HG03045 (cell line): ENCODE results near the gene PCSK4.
"Not testable (repeated sequence)": the region's sequence is repeated elsewhere in the genome, so short reads cannot be mapped to it uniquely, and the experiment has no call there.

Experiments used
- ATAC-seq: cut with Tn5 transposase; IDR thresholded peaks from one replicate; pipeline ENCODE4 v1.9.1; 2021; ENCODE audit warnings: mild to moderate bottlenecking, moderate library complexity; ENCODE audit not compliant: unreplicated experiment

Gene PCSK4

DNA sequence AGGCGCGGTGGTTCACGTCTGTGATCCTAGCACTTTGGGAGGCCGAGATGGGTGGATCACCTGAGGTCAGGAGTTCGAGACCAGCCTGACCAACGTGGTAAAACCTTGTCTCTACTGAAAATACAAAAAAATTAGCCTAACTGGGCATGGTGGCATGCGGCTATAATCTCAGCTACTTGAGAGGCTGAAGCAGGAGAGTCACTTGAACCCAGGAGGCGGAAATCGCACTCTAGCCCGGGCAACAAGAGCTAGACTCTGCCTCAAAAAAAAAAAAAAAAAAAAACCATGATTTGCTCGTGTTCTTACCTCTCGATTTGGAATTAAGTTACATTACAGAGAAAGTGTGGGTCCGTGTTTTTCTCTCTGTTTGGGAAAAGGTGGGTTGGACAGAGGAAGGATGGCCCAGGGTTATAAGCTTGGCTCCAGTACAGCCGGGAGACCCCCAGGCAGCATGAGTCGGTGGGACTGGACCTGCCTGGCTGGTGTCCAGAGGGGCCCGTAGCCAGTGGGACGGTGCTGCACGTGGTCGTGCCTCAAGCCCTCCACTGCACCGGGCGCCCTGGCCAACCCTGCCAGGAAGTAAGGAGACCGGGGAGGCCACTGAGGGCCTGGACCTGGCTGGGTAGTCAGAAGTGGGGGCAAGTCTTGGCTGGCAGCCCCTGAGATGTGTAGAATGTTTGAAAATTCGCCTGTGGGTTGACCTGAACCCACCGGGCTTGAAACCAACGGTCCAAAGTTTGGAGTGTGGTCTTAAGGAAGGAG lies 48.3 kb downstream of the PCSK4 start:
- no peak for ATAC-seq

DNA sequence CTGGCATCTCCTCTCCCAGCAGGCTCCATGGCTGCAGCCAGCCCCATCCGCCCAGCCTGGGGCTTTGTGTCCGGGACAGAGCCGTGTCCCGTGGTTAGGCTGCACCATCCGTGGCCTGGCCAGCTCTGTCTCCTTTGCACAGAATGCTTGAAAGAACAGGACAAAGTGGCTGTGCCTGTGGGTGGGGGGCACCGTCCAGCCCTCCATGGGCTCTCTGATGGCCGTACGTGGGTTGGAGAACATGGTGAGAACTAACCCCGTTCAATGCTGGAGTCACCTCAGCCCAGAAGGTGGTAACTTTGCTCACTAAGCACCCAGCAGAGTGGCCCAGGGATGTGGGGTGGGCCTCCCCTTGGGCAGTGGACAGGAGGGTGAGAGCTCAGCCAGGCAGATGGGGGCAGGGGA lies 49.1 kb downstream of the PCSK4 start:
- no peak for ATAC-seq

DNA sequence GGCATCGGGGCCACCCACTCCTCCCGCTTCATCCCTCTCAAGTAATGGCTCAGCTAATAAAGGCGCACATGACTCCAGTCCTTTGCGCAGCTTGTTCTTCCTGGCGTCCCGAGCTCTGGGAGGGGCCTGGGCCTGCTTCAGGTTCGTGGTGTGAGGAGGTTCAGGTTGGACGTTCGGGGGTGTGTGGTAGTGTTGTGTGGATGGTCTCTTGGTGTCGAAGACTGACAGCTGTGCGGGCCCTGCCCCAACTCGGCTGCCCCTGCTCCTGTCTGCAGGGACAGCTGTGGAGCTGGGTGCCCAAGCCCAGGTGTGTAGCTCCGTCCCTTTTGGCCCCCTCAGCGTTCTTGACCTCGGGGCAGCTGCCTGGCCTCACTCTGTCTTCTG lies 49.7 kb downstream of the PCSK4 start:
- ATAC-seq, result no peak

DNA sequence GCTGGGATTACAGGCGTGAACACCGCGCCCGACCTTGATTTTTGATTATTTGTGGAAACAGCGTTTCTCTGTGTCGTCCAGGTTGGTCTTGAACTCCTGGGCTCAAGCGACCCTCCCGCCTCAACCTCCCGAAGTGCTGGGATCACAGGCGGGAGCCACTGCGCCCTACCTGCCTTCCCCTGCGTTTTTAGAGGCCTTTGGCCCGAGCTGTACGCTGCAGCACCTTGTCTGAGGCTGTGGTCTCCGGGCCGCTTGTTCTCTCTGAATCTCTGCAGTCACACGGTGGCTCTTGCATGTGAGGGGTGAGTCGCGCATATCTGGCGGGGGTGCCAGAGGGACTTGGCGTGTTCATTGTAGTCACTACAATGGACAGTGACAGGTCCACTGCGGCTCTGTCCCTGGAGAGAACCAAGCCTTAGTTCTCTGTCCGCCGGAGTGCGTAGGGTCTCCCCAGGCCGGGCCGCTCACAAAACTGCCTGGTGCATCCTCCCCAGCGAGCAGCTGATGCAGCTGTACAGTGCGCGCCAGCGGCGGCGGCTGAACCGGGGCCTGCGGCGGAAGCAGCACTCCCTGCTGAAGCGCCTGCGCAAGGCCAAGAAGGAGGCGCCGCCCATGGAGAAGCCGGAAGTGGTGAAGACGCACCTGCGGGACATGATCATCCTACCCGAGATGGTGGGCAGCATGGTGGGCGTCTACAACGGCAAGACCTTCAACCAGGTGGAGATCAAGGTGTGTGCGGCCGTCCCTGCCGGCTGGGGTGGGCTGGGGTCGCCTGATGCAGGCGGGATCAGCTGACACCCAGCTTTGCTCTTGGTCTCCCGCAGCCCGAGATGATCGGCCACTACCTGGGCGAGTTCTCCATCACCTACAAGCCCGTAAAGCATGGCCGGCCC lies 50.4 kb downstream of the PCSK4 start:
- not testable (repeated sequence) for ATAC-seq

DNA sequence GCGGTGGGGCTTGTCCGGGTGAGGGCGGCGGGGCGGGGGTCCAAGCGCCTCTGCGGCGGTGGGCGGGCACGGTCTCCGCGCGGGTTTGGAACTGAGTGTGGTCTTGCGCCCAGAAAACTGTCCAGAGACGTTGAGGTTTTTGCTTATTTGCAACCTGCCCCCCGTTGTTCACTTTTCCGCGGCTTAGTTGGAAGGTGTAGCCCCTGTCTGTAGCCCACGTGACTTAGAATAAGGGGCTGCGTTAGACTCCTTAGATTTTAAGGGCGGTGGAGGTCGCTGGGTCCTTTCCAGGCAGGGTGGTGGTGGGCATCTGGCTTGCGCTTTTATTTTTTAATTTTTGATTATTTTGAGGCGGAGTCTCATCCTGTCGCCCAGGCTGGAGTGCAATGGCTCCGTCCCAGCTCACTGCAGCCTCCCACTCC lies 51.2 kb downstream of the PCSK4 start:
- ATAC-seq, result no peak

- ATAC-seq, result peak; percentile 67
Observed at GRCh38 chr19:1438035-1438932, 51.9 kb downstream of the PCSK4 start, which contains the start of gene RPS15. Gene RPS15 (plus strand): TSS chr19:1438396. CDS start chr19:1438426, 30 bp downstream.

- ATAC-seq, result no peak
Observed at GRCh38 chr19:1437609-1438008, 52.5 kb downstream of the PCSK4 start.

- ATAC-seq, result no peak
Observed at GRCh38 chr19:1435378-1435989, 54.7 kb downstream of the PCSK4 start.

GRCh38 chr19:1434577-1435060 lies 55.5 kb downstream of the PCSK4 start:
- no peak for ATAC-seq

DNA sequence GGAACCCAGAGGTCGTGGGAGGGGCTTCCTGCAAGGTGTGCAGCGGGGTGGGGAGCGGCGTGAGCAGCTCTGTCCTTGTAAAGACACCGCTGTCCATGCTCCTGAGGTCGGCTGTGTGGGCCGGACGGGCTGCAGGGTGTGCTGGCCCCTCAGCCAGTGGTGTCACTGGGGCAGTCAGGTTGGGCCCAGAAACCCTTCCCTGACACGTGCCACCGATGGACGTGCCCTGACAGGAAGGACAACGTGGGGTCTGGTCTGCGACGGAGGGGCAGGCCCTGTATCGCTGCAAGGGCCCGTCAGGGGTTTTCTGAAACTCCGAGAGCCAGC lies 56.1 kb downstream of the PCSK4 start:
- no peak for ATAC-seq

DNA sequence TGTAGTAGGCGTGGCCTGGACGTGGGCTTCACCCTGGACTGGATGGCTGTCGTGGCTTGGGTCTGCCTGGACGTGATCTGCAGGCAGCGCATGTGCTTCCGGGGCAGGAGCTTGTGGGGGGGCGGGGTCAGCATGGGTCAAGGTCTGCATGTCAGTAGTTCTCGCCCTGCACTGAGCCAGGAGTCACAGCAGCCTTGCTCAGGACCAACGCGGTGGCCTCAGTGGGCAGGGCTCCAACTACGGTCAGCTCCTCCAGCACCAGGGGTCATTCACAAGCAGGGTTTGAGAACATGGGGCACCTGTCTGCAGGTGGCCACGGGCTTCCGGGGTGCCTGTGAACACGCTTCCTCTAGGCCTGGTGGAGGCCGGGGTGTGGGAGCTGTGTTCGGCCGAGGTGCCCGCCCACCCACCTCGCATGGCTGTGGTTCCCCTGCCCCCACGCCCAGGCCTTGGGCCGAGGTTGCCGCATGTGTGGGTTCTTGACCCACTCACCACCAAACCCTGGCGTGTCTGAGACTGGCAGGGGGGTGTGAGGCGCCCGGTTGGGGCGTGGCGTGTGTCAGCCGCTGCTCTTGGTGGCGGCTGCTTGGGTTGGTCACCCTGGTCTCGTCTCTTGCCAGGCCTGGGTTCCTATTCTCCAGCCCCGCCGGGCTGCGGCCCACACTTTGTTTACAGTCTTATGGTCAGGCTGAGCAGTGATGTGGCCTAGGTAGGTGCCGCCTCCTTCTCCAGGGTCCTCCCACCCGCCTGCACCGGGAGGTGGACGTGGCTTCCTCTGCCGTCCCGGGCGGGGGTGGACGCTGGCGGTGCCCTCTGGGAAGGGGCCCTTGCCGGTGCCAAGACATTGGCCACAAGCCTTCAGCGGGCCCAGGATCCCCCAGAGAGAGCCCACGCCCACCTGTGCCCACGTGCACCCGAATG lies 56.8 kb downstream of the PCSK4 start:
- no peak for ATAC-seq

DNA sequence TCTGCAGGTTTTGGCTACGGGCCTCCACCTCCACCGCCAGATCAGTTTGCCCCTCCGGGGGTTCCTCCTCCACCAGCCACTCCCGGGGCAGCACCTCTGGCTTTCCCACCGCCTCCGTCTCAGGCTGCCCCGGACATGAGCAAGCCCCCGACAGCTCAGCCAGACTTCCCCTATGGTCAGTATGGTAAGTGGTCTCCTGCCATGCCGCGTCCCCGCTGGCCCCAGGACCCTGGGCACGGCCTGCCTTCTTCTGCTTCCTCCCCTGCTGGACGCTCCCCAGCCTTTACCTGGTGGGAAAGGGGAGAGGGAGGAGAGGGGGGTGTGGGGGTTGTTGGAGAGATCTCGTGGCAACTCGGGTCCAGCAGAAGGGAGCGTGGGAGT lies 57.7 kb downstream of the PCSK4 start:
- ATAC-seq, result no peak

DNA sequence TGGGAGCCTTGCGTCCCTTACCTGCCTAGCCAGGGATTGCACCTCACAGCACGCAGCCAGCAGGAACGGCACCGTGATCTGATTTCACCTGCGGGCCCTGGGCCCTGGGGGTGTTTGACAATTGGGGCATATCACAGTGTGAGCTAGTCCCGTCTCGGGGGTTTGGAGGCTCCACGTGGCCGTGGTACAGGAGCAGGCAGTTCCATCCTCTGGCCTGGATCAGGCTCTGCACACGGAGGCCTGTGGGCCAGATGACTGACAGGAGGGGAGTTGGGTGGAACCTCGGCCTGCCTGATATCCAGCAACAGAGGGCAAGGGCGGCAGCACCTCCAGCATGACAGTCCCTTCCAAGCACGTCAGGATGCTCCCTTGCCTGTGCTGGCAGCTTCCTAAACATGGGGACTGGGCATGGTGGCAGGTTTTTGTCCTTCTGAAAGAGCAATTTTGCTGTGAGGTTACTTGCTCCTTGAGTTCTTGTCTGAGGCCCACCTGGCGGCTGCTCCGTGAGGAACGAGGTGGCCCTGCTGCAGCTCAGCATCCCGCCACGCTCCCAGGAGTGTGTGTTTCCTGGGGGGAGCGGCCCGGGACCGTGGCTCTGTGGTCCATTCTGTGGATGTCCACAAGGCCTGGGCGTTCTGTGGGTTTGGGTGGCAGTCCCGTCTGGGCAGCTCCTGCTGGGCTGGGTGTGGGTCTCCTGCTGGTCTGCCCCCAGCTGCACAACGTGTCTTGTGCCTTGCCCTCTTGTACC lies 58.2 kb downstream of the PCSK4 start:
- ATAC-seq, result no peak
